T-helper 17 cell (primary cell): ENCODE results near the gene RGS10. TPM values are rescaled to one million over a fixed set of nuclear protein-coding genes. Genes with fewer than 3 reads are reported as not detected.

Experiments used
- ATAC-seq: fragments of 150-1000 bp; cut with Tn5 transposase; 2 replicates; pipeline ENCODE4 v1.10.0; 2021; ENCODE audit warnings: mild to moderate bottlenecking, moderate library complexity
- DNase-seq, 3 donors: peaks; one replicate each; pipeline versions ENCODE4 v3.0.0 to v3.0.0-alpha.2; 2020 to 2021
- H3K9me3 ChIP-seq: one replicate; pipeline ENCODE4 v1.7.0; 2013; ENCODE audit warnings: low read length, mild to moderate bottlenecking; ENCODE audit not compliant: control insufficient read depth, poor library complexity, severe bottlenecking
- H3K27ac Mint-ChIP-seq: one replicate; pipeline ENCODE4 v1.8.0; 2022; ENCODE audit warnings: mild to moderate bottlenecking, moderate library complexity, mixed read lengths
- H3K27me3 Mint-ChIP-seq: one replicate; pipeline ENCODE4 v1.8.0; 2022; ENCODE audit warnings: mixed read lengths
- H3K36me3 Mint-ChIP-seq: one replicate; pipeline ENCODE4 v1.8.0; 2022; ENCODE audit warnings: low read depth, mixed read lengths
- H3K4me1 Mint-ChIP-seq: one replicate; pipeline ENCODE4 v1.8.0; 2022; ENCODE audit warnings: mild to moderate bottlenecking, mixed read lengths
- H3K4me3 Mint-ChIP-seq: one replicate; pipeline ENCODE4 v1.8.0; 2022; ENCODE audit warnings: mild to moderate bottlenecking, moderate library complexity, mixed read lengths
- total RNA-seq, 4 donors: library from RNA in 2 of 4; stranded (reverse) in 2 of 4; gene quantifications; one replicate each; pipeline ENCODE4 v1.2.3 and lab custom pipeline; 2022 to 2026

RGS10 gene
- total RNA-seq, 2 donors from 2014 or later: 64.7 to 135 TPM

DNA sequence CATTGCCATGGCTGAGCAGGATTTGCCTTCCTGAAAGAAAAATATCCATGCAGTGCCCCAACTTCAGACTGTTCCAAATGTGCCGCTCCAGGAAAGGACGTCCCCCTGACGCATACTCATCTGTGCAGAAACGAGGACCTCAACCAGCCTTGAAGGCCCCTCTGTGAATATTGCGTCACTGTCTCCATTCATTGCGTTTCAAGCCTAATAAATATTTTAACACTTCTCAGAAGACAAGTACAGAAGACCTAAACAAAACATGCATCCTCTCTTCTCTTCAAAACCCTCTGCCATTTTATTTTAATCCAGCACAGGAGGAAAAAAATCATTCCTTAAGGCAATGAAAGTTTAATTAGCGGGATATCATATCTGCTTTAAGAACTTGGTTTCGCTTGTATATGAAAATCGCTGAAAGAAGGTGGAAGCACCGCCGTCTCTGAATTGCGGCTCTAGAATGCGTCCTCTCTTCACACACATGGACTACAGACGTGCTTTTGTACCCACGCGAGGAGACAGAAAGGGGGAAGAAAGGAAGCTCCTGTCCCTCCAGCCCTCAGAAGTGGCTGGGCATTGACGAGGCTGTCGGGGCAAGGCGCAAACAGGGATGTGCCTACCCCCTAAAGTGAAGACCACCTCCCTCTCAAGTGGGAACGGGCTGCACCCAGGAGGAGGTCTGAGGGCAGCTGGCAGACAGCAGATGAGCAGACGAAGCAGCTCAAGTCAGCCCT is 36.8 kb downstream of the RGS10 start:
- peak overlapping the region; percentile 36 for H3K4me3 Mint-ChIP-seq
- peaks cover 42% of the 10 kb centered on the region for H3K4me1 Mint-ChIP-seq
- DNase-seq (no peak), ATAC-seq (no peak)
- peak overlapping the region; percentile 57 for H3K27ac Mint-ChIP-seq
- H3K36me3 Mint-ChIP-seq: peaks cover 5% of the 10 kb centered on the region
- no peaks in the 10 kb centered on the region for H3K9me3 ChIP-seq
- H3K27me3 Mint-ChIP-seq: no peaks in the 10 kb centered on the region

DNA sequence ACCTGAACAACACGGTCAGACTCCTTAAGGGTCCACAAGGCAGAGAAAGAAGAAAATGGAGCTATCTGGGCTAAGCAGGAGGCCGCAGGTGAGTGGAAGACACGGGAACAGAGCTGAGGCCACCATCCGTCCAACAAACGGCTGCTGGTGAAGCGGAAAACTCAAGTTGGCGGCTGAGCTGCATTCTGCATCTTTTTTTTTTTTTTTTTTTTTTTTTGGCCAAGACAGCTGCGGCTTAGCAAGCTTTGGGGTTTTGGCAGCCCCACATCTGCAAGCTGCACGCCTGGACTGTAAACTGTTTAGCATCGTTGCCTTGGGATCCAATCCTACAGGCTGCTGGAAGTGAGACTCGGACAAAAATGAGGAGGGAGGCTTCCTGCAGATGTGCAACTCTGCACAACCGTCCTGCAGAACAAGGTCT is 37.4 kb downstream of the RGS10 start:
- Mint-ChIP-seq H3K4me1 (peaks cover 42% of the 10 kb centered on the region), H3K36me3 (peaks cover 2% of the 10 kb centered on the region)

GRCh38 chr10:119504651-119505050 is 37.9 kb downstream of the RGS10 start:
- DNase-seq (no peak), ATAC-seq (no peak)
- Mint-ChIP-seq H3K27me3 (no peaks in the 10 kb centered on the region), H3K4me3 (no peak overlapping the region), H3K4me1 (peaks cover 42% of the 10 kb centered on the region), H3K27ac (peak overlapping the region; percentile 91), H3K36me3 (no peaks in the 10 kb centered on the region)
- H3K9me3 ChIP-seq: no peaks in the 10 kb centered on the region

More for the DNA sequence above, 37.4 kb downstream of the RGS10 start:
- Mint-ChIP-seq H3K27ac (peak overlapping the region; percentile 91), H3K4me3 (peak overlapping the region; percentile 36), H3K27me3 (no peaks in the 10 kb centered on the region)
- no peak for ATAC-seq
- no peak for DNase-seq
- H3K9me3 ChIP-seq: no peaks in the 10 kb centered on the region

- no peaks in the 10 kb centered on the region for H3K9me3 ChIP-seq
- DNase-seq: no peak
- peak overlapping the region; percentile 91 for H3K27ac Mint-ChIP-seq
- no peak for ATAC-seq
- H3K4me3 Mint-ChIP-seq: peak overlapping the region; percentile 66
- H3K27me3 Mint-ChIP-seq: no peaks in the 10 kb centered on the region
- peaks cover 50% of the 10 kb centered on the region for H3K4me1 Mint-ChIP-seq
- H3K36me3 Mint-ChIP-seq: no peaks in the 10 kb centered on the region
Measured at GRCh38 chr10:119503821-119504220, 38.7 kb downstream of the RGS10 start.

GRCh38 chr10:119502618-119503155 is 39.8 kb downstream of the RGS10 start:
- H3K27ac Mint-ChIP-seq: peak overlapping the region; percentile 91
- no peak for ATAC-seq

DNA sequence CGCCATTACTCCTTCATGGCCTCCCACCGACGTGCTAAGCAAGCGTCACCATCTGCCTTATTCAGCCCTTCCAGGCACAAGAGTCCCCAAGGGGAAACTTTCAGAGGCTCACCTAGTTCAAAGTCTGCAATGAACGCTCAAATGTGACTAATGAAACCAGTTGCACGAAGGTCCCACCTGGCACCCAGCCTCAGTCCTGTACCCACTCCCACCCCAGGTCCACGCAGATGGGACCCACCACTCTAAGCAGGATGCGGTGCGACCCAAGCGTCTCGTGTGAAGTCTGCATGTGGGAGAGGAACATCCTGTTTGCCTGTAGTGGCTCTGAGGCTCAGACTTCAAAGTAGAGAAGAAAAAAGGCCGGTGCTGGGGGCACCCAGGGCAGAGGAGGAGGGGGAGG is 40.3 kb downstream of the RGS10 start:
- no peaks in the 10 kb centered on the region for H3K36me3 Mint-ChIP-seq
- DNase-seq: peak; percentile 32 to 70 (median 51)
- H3K4me1 Mint-ChIP-seq: peaks cover 54% of the 10 kb centered on the region
- H3K4me3 Mint-ChIP-seq: peak overlapping the region; percentile 89
- ATAC-seq: peak; percentile 90
- peak overlapping the region; percentile 91 for H3K27ac Mint-ChIP-seq
- no peaks in the 10 kb centered on the region for H3K27me3 Mint-ChIP-seq
- no peaks in the 10 kb centered on the region for H3K9me3 ChIP-seq

More at GRCh38 chr10:119502618-119503155, 39.8 kb downstream of the RGS10 start:
- Mint-ChIP-seq H3K4me3 (peak overlapping the region; percentile 89), H3K4me1 (peaks cover 54% of the 10 kb centered on the region), H3K27me3 (no peaks in the 10 kb centered on the region), H3K36me3 (no peaks in the 10 kb centered on the region)
- DNase-seq: no peak
- H3K9me3 ChIP-seq: no peaks in the 10 kb centered on the region

DNA sequence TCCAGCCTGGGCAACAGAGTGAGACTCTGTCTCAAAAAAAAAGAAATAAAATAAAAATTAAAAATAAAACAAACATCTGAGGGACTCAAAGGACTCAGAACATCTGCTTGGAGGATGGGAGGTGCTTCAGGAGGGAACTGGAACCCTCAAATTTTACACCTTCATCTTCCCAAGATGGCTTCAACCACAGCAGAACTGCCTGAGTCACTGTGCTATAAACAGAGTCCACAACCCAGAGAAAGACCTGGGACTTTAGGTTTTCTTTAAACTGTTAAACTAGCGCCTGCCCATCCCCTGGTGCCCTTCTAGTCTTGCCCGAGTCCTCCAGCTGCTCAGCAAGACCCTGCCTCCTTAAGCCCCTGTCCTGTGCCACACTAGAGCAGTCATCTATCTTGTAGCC is 40.8 kb downstream of the RGS10 start:
- ATAC-seq (peak; percentile 22), DNase-seq (no peak)
- peaks cover 51% of the 10 kb centered on the region for H3K4me1 Mint-ChIP-seq
- H3K4me3 Mint-ChIP-seq: peak overlapping the region; percentile 89
- peak overlapping the region; percentile 91 for H3K27ac Mint-ChIP-seq
- no peaks in the 10 kb centered on the region for H3K27me3 Mint-ChIP-seq
- no peaks in the 10 kb centered on the region for H3K36me3 Mint-ChIP-seq
- H3K9me3 ChIP-seq: no peaks in the 10 kb centered on the region

- Mint-ChIP-seq H3K4me3 (no peak overlapping the region), H3K27ac (peak overlapping the region; percentile 91)
Measured at GRCh38 chr10:119500821-119501220, 41.7 kb downstream of the RGS10 start.

DNA sequence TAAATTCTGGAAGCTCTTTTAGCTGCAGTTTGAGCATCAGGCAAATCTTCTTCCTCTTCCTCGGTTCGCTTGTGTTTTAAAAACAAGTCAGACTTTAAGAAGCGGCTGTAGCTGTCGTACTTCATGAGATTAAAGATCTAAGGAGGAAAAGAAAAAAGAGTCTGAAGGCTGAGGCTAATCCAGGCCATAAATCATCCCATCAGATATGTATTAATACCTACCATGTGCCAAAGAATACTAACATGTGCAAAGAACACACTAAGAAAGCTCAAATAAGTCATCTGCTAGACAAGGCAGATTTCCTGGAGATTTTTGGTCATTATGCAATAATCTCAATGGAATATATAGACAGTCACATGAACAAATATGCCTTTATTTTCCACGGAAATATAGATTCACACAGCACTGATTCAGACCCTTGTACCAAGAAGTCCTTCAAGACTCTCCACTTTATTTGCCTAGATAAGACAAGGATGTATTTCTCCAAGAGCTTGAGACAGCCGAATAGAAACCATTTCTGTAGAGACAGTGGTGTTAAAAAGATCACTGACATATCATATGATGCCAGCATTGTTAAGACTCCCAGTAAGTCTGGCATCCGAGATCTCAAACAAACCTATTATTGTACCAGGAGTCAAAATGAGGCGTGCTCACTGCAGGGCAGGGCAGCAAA is 42.3 kb downstream of the RGS10 start:
- Mint-ChIP-seq H3K4me3 (no peak overlapping the region), H3K4me1 (peaks cover 54% of the 10 kb centered on the region), H3K36me3 (no peaks in the 10 kb centered on the region), H3K27me3 (no peaks in the 10 kb centered on the region), H3K27ac (peak overlapping the region; percentile 91)
- DNase-seq (no peak), ATAC-seq (no peak)
- no peaks in the 10 kb centered on the region for H3K9me3 ChIP-seq

More at GRCh38 chr10:119500821-119501220, 41.7 kb downstream of the RGS10 start:
- no peaks in the 10 kb centered on the region for H3K36me3 Mint-ChIP-seq
- no peak for ATAC-seq
- H3K27me3 Mint-ChIP-seq: no peaks in the 10 kb centered on the region
- H3K9me3 ChIP-seq: no peaks in the 10 kb centered on the region
- peaks cover 55% of the 10 kb centered on the region for H3K4me1 Mint-ChIP-seq
- no peak for DNase-seq

- ATAC-seq (no peak), DNase-seq (no peak)
- no peaks in the 10 kb centered on the region for H3K9me3 ChIP-seq
- H3K27me3 Mint-ChIP-seq: no peaks in the 10 kb centered on the region
- H3K4me1 Mint-ChIP-seq: peaks cover 56% of the 10 kb centered on the region
- H3K36me3 Mint-ChIP-seq: no peaks in the 10 kb centered on the region
- peak overlapping the region; percentile 91 for H3K27ac Mint-ChIP-seq
- H3K4me3 Mint-ChIP-seq: no peak overlapping the region
Measured at GRCh38 chr10:119499677-119500002, 42.9 kb downstream of the RGS10 start.

- no peaks in the 10 kb centered on the region for H3K27me3 Mint-ChIP-seq
- H3K4me3 Mint-ChIP-seq: no peak overlapping the region
- peaks cover 59% of the 10 kb centered on the region for H3K4me1 Mint-ChIP-seq
- H3K36me3 Mint-ChIP-seq: no peaks in the 10 kb centered on the region
- ATAC-seq (no peak), DNase-seq (no peak)
- peak overlapping the region; percentile 81 for H3K27ac Mint-ChIP-seq
- no peaks in the 10 kb centered on the region for H3K9me3 ChIP-seq
Measured at GRCh38 chr10:119498889-119499676, 43.4 kb downstream of the RGS10 start.

DNA sequence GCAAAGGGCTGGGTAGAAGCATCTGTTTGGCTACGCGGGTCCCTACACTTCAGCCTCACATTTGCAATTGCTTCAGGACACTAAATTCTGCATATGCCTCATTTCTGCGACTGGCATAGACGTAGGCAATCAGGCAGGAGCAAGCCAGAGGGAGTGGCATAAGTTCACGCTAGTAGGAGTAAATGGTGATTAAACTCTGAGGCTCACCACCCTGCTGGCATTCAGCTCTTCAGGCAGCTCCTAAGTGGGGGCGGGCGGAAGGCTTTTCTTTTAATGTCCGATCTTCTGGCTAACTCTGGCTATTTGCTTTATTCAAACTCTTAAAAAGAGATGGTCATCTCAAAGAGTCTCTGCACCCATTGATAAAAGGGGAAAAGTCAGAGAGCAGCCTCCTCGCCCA is 45.3 kb downstream of the RGS10 start:
- Mint-ChIP-seq H3K27me3 (no peaks in the 10 kb centered on the region), H3K4me3 (no peak overlapping the region), H3K4me1 (peaks cover 52% of the 10 kb centered on the region), H3K36me3 (no peaks in the 10 kb centered on the region), H3K27ac (peak overlapping the region; percentile 84)
- no peak for DNase-seq
- no peaks in the 10 kb centered on the region for H3K9me3 ChIP-seq
- ATAC-seq: no peak

- H3K9me3 ChIP-seq: no peaks in the 10 kb centered on the region
- no peak for DNase-seq
- Mint-ChIP-seq H3K4me1 (peaks cover 46% of the 10 kb centered on the region), H3K36me3 (no peaks in the 10 kb centered on the region), H3K4me3 (no peak overlapping the region), H3K27me3 (no peaks in the 10 kb centered on the region), H3K27ac (peak overlapping the region; percentile 84)
- no peak for ATAC-seq
Measured at GRCh38 chr10:119496273-119496672, 46.2 kb downstream of the RGS10 start.
